PC-9 (cell line): ENCODE results near the gene DOCK4. TPM values are rescaled to one million over a fixed set of nuclear protein-coding genes. Genes with fewer than 3 reads are reported as not detected.

Source experiments
- BruUV-seq: library from RNA; stranded (reverse); fragments of 400-500 nt; replicated peaks from 2 replicates; lab custom pipeline; 2021; lab: Mats Ljungman, UMichigan
- CTCF ChIA-PET: fragments of 300-600 bp; sonication (Branson Sonifier 250); formaldehyde crosslinking; loops from one replicate; lab custom pipeline; 2022; ENCODE audit warnings: antibody characterized with exemption; lab: Charles Lee
- POLR2A ChIA-PET: fragments of 300-600 bp; sonication (Branson Sonifier 250); formaldehyde crosslinking; loops from one replicate; lab custom pipeline; 2022; ENCODE audit warnings: antibody characterized with exemption; ENCODE audit not compliant: unreplicated experiment; lab: Charles Lee
- DNase-seq, 2 experiments: peaks; one replicate each; pipeline versions ENCODE4 v3.0.0 to v3.0.0-alpha.2; 2015 to 2022; ENCODE audit warnings: mixed read lengths in 1 of 2
- H2AFZ ChIP-seq: fragments of 200-600 bp; sonication (generic); 2 replicates; pipeline ENCODE4 v1.8.1; 2017; ENCODE audit warnings: antibody characterized with exemption
- H3F3A ChIP-seq: fragments of 200-600 bp; sonication (generic); 2 replicates; pipeline ENCODE4 v1.8.1; 2017; ENCODE audit warnings: antibody characterized with exemption, mild to moderate bottlenecking, low read depth; ENCODE audit not compliant: insufficient read depth
- H3K27ac ChIP-seq: fragments of 200-600 bp; sonication (generic); 2 replicates; pipeline ENCODE4 v1.6.1; 2016; ENCODE audit warnings: mixed run types
- H3K27me3 ChIP-seq: fragments of 200-600 bp; sonication (generic); 2 replicates; pipeline ENCODE4 v1.6.1; 2016; ENCODE audit warnings: low read depth, mixed run types; ENCODE audit not compliant: insufficient read depth
- H3K36me3 ChIP-seq: fragments of 200-600 bp; sonication (generic); 2 replicates; pipeline ENCODE4 v1.6.1; 2016; ENCODE audit warnings: low read depth, mixed run types
- H3K4me1 ChIP-seq: fragments of 200-600 bp; sonication (generic); replicated peaks from 2 replicates; pipeline ENCODE4 v1.6.1; 2016; ENCODE audit warnings: mixed run types; ENCODE audit not compliant: insufficient read depth
- H3K4me2 ChIP-seq: fragments of 200-600 bp; sonication (generic); 2 replicates; pipeline ENCODE4 v1.6.1; 2017; ENCODE audit warnings: mixed run types
- H3K4me3 ChIP-seq: fragments of 200-600 bp; sonication (generic); 2 replicates; pipeline ENCODE4 v1.6.1; 2016; ENCODE audit warnings: mixed run types
- H3K79me2 ChIP-seq: fragments of 200-600 bp; sonication (generic); 2 replicates; pipeline ENCODE4 v1.6.1; 2017; ENCODE audit warnings: low read depth, mixed run types
- H3K9me2 ChIP-seq: fragments of 200-600 bp; sonication (generic); 2 replicates; pipeline ENCODE4 v1.8.1; 2017; ENCODE audit warnings: mild to moderate bottlenecking; ENCODE audit not compliant: insufficient read depth
- H3K9me3 ChIP-seq: fragments of 200-600 bp; sonication (generic); 2 replicates; pipeline ENCODE4 v1.8.1; 2016; ENCODE audit warnings: low read depth; ENCODE audit not compliant: insufficient read depth
- H4K20me1 ChIP-seq: fragments of 200-600 bp; sonication (generic); 2 replicates; pipeline ENCODE4 v1.8.1; 2017; ENCODE audit not compliant: insufficient read depth
- EZH2 ChIP-seq: fragments of 200-600 bp; sonication (generic); IDR thresholded peaks from 2 replicates; pipeline ENCODE4 v1.8.0; 2017; ENCODE audit warnings: antibody characterized with exemption, low read depth
- intact Hi-C: fragments of 100-400 bp; cut with micrococcal nuclease; formaldehyde crosslinking; loops from one replicate; pipeline ENCODE4 v1.10.0; 2022; ENCODE audit not compliant: unreplicated experiment
- total RNA-seq: library from RNA; stranded (reverse); gene quantifications from 2 replicates; pipeline ENCODE4 v1.2.3, GENCODE V29; 2021
- TF ChIP-seq, protein P1 (sequence below): fragments of 200-600 bp; sonication (generic); conservative IDR thresholded peaks from 2 replicates; pipeline ENCODE4 v1.6.1; 2017; ENCODE audit warnings: mixed run types, antibody characterized with exemption, mild to moderate bottlenecking, moderate library complexity

DOCK4 gene
- total RNA-seq, 1 experiment from 2014 or later = 0.98 TPM

DNA sequence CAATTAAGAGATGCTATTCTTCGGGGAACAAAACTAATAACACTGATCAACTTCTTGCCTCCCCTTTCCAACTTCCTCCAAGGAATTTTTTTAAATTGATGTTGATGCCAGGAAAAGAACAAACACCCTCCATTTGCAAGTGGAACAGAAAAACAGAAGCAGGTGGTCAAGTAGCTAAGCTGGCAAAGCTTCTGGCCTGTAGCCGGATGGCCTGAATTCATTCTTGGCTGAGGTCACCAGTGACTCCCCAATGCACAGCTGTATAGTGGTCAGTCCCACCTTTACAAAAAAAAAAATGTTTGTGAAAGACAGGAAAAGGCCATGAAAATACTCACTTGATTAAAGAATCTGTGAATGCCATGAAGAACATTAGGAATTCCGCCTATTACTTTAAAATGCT is 39.1 kb downstream of the DOCK4 start:
- Histone ChIP-seq H2AFZ (no peak overlapping the region), H4K20me1 (no peaks in the 10 kb centered on the region), H3K27me3 (no peaks in the 10 kb centered on the region), H3K4me3 (no peak overlapping the region), H3K4me2 (no peak overlapping the region), H3K9me2 (no peaks in the 10 kb centered on the region), H3K4me1 (peaks cover 9% of the 10 kb centered on the region), H3K27ac (no peak overlapping the region), H3K36me3 (no peaks in the 10 kb centered on the region), H3K9me3 (no peaks in the 10 kb centered on the region), H3F3A (no peaks in the 10 kb centered on the region), H3K79me2 (no peaks in the 10 kb centered on the region)
- no TSS peak for BruUV-seq
- CTCF ChIA-PET = no interaction called here
- POLR2A ChIA-PET = no interaction called here
- TF ChIP-seq, protein P1, sequence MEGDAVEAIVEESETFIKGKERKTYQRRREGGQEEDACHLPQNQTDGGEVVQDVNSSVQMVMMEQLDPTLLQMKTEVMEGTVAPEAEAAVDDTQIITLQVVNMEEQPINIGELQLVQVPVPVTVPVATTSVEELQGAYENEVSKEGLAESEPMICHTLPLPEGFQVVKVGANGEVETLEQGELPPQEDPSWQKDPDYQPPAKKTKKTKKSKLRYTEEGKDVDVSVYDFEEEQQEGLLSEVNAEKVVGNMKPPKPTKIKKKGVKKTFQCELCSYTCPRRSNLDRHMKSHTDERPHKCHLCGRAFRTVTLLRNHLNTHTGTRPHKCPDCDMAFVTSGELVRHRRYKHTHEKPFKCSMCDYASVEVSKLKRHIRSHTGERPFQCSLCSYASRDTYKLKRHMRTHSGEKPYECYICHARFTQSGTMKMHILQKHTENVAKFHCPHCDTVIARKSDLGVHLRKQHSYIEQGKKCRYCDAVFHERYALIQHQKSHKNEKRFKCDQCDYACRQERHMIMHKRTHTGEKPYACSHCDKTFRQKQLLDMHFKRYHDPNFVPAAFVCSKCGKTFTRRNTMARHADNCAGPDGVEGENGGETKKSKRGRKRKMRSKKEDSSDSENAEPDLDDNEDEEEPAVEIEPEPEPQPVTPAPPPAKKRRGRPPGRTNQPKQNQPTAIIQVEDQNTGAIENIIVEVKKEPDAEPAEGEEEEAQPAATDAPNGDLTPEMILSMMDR = no peak
- no peak for TF ChIP-seq EZH2
- intact Hi-C loops = no loop called here
- no peak for DNase-seq

DNA sequence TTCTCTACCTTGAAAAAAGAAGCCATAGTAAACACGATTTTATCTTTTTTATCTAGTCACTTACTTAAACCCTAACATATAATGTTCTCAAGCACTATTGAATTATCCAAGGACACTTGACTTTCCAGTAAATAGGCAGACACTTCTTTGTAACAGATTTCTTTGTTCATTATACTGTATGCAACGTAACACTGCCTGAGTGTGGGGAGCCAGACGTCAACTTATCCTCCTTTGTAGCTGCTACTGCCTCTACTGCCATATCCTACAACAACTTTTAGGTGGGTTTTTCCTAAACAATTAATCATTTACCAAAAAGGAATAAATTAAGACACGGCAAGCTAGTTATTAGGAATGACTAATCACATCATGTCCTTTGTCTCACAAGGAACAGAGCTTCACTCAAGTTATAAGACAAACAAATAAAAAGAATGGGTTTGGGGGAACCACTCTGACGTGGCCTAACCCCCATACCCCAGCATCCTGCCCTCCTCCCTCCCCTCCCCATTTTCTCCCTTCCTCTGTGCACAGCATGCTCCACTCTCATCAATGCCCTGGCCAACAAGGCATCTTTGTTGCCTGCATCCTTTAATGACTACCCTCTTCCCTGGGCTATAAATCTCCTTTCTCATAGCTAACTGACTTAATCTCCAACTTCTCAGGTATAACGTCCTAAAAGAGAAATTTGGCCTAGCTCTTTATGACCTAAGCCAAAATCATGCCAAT is 43.3 kb downstream of the DOCK4 start:
- Histone ChIP-seq H3K79me2 (no peaks in the 10 kb centered on the region), H3K27me3 (no peaks in the 10 kb centered on the region), H3K4me1 (peaks cover 18% of the 10 kb centered on the region), H3K27ac (no peak overlapping the region), H3K9me2 (no peaks in the 10 kb centered on the region), H3F3A (no peaks in the 10 kb centered on the region), H3K9me3 (no peaks in the 10 kb centered on the region), H3K4me2 (peak overlapping the region; percentile 24), H3K4me3 (no peak overlapping the region), H2AFZ (no peak overlapping the region), H3K36me3 (no peaks in the 10 kb centered on the region), H4K20me1 (no peaks in the 10 kb centered on the region)
- ChIA-PET POLR2A (no interaction called here), CTCF (no interaction called here)
- intact Hi-C loops = no loop called here
- no TSS peak for BruUV-seq
- DNase-seq = no peak
- no peak for TF ChIP-seq EZH2
- TF ChIP-seq, protein P1 = no peak

DNA sequence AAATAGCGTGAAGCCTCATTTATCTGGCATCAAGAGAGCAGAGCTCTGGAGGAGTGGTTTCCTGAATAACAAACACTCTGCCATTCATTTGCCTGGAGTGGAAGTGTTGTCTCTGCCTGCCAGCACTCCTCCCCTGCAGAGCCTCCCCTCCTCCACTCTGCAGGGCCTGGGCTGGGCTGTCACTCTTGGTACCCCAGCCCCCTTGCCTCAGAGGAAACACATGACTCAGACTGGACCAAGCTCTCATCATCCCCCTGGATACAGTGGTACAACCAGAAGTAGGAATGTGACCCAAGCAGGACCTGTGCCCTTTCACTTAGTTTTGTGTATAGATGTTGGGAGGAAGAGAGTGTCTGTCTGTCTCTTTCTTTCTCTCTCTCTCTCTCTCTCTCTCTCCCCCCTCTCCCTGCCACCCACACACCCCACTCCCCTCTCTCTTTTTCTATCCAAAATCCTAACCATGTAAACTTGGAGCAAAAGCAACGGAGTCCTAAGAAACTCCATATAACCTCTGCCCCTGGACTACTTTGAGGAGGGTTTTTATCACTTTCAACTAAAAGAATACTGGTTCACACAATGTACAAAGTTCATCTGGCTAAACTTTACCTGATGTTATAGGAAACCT is 43.9 kb downstream of the DOCK4 start:
- no peaks in the 10 kb centered on the region for H3K79me2 ChIP-seq
- TF ChIP-seq EZH2 = no peak
- TF ChIP-seq, protein P1 = no peak
- no peak overlapping the region for H3K27ac ChIP-seq
- no peaks in the 10 kb centered on the region for H4K20me1 ChIP-seq
- no TSS peak for BruUV-seq
- peak overlapping the region; percentile 24 for H3K4me2 ChIP-seq
- H3K27me3 ChIP-seq = no peaks in the 10 kb centered on the region
- CTCF ChIA-PET = no interaction called here
- POLR2A ChIA-PET = no interaction called here
- DNase-seq = peak in 1 of 2 experiments; percentile 2
- no peak overlapping the region for H2AFZ ChIP-seq
- H3K9me3 ChIP-seq = no peaks in the 10 kb centered on the region
- no peak overlapping the region for H3K4me3 ChIP-seq
- H3F3A ChIP-seq = no peaks in the 10 kb centered on the region
- H3K4me1 ChIP-seq = peaks cover 18% of the 10 kb centered on the region
- intact Hi-C loops = no loop called here
- H3K9me2 ChIP-seq = no peaks in the 10 kb centered on the region
- H3K36me3 ChIP-seq = no peaks in the 10 kb centered on the region
